HG03039 (cell line): ENCODE results near the gene SIX5.
"Not testable (repeated sequence)": the region's sequence is repeated elsewhere in the genome, so short reads cannot be mapped to it uniquely, and the experiment has no call there.

Source experiments
- ATAC-seq: cut with Tn5 transposase; IDR thresholded peaks from one replicate; pipeline ENCODE4 v1.9.1; 2021; ENCODE audit warnings: mild to moderate bottlenecking, moderate library complexity; ENCODE audit not compliant: unreplicated experiment

SIX5 gene

DNA sequence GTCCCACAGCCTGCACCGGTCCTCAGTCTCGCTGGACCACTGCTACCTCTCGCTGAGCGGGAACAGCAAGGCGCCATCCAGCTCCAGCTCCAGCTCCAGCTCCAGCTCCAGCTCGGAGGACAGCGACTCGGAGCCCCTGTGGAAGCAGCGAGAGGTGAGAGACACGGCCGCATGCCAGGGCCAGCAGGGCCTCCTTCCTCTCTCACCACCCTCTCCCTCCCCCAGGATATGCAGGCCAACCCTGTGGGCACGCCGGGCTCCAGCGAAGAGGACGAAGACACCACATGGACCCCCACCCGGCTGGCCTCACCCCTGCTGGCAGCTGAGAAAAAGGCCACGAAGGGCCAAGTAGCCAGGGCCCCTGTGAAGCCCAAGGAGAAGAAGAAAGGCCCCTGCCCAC, 7.3 kb downstream of the SIX5 start:
- no peak for ATAC-seq

DNA sequence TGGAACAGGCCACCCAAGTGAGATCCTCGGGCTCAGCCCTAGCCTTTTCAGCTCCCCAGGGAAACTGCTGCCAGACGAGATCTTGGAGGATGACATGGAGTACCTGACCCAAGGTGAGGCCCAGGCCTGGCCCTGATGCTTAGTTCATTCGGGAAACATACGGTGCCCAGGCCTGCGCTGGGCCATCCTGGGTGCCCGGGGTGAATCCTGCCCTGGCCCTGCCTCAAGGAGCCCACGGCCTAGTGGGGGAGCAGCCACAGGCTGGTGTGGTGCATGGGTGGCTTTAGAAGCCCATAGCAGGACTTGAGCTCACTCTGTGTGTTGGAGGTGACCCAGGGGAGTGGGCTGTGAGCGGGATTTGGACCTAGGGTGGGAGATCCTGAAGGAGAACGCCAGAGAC, 10.1 kb downstream of the SIX5 start:
- ATAC-seq = no peak

DNA sequence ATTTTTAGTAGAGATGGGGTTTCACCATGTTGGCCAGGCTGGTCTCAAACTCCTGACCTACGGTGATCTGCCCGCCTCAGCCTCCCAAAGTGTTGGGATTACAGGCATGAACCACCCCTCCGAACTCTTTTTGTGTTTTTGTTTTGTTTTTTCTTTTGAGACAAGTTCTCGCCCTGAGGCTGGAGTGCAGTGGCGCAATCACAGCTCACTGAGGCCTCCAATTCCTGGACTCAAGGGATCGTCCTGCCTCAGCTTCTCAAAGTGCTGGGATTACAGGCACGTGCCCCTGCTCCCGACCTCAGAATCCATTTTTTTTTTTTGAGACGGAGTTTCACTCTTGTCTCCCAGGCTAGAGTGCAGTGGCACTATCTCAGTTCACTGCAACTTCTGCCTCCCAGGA, 11.4 kb downstream of the SIX5 start:
- ATAC-seq = no peak

DNA sequence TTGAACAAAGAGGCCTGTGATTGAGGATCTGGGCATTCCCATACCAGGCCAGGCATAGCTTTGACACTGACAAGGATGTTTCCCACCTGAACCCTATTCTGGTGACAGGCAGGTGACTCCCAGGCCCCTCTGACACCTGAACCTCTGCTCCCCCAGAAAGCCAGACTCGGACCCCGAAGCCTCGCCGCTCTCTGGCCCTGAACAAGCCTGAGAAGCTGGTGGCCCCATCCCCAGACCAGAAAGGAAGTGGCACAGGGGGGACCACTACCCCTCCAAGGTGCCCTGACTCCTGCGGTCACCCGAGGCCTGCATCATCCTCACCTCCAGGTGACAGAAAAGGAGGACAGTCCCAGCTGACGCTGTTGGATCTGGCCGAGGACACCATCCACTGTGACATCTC, 14.7 kb downstream of the SIX5 start:
- ATAC-seq = no peak

DNA sequence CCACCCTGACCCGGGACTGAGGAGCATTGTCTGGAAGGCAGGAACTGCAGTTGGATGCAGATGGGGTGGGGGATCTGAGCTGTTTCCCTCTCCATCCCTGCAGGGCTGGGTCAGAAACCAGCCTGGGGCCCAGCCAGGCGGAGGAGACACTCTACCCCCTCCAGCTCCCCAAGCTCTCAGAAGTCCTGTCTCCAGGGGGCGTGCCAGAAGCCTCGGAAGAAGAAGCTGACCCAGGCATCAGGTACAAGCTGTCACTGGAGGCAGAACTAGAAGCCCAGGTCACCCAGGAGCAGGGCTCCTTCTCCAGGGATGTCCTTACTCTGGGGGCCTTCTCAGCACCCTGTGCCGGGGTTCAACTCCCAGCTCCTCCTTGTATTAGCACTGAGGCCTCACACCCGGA, 15.5 kb downstream of the SIX5 start:
- ATAC-seq = no peak

DNA sequence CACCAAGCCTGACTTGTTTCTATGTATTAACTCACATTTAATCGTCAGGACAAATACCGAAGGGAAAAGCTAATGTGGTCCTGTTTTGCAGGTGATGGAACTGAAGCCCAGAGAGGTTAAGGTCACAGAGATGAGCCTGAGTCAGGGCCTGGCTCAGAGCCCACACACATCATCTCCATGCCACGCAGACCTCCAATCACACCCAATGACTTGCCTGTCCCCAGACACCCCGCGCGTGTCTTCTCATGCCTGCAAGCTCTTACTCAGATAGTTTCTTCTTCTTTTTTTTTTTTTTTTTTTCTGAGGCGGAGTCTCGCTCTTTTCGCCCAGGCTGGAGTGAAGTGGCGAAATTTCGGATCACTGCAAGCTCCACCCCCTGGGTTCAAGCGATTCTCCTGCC, 16.4 kb downstream of the SIX5 start:
- no peak for ATAC-seq

DNA sequence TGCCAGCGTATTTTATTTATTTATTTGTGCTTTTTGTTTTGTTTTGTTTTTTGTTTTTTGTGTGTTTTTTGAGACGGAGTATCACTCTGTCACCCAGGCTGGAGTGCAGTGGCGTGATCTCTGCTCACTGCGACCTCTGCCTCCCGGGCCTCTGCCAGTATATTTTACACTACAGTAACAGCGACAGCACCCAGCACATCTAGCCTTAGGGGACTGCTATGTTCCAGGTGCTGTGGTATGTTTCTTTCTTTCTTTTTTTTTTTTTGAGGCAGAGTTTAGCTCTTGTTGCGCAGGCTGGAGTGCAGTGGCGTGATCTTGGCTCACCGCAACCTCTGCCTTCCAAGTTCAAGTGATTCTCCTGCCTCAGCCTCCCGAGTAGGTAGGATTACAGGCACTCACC, 17.6 kb downstream of the SIX5 start:
- ATAC-seq = not testable (repeated sequence)

DNA sequence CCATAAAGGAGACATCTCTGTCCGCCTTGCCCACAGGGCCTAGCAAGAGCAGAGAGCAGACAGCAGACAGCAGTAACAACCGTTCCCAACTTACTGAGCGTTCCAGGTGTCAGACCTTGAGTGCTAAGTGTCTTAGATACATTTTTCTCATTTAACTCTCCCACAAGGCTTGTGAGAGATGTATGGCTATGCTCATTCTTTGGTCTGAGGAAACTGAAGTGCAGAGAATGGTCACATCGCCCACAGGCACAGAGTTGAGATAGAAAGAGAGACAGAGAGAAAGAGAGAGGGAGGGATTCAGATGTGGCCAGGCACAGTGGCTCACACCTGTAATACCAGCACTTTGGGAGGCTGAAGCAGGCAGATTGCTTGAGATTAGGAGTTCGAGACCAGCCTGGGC, 21.5 kb downstream of the SIX5 start:
- no peak for ATAC-seq

DNA sequence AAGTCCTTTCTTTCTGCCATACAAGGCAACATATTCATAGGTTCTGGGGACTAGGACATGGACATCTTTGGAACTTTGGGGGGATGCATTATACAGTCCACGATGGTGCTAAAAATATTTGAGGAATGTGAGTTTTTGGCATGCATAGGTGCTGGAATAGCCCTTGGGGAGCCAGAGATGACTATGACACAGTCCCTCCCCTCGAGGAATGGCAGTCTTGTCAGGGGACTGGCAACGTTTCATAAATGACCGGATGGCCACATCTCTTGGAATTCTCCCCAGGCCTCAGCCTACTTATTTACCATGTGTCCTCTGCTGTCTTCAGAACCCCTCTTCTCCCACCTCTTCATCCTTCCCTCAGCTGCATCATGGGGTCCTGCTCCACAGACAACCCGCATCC, 22.2 kb downstream of the SIX5 start:
- ATAC-seq = no peak

DNA sequence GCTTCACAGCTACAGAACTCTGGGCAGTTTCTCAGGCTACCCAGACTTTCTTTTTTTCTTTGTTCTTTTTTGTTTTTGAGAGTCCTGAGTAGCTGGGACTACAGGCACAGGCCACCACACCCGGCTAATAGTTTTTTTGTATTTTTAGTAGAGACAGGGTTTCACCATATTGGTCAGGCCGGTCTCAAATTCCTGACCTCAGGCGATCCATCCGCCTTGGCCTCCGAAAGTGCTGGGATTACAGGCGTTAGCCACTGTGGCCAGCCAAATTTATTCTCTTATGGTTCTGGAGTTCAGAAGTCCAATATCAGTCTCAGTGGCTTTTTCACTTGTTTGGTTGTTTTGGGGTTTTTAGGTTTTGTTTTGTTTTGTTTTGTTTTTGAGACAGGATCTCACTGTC, 23.4 kb downstream of the SIX5 start:
- no peak for ATAC-seq

DNA sequence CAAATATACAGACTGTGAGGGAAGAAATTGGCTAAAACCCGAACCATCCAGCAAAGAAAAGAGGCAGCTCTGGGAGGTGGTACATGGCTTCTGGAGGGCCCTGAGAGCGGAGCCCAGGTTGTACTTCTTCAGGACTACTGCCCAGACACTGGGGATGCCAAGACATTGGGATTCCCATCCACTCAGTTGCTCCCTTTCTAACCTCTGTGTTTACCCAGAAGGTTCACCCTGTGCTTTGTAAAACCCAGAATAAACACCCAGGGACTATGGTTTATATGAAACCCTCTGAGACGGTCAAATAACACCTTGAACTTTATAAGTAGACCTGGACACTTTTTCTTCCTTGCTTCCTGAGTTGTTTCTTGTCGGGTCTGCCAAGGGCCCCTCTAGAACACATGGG, 26.1 kb downstream of the SIX5 start:
- ATAC-seq = no peak

DNA sequence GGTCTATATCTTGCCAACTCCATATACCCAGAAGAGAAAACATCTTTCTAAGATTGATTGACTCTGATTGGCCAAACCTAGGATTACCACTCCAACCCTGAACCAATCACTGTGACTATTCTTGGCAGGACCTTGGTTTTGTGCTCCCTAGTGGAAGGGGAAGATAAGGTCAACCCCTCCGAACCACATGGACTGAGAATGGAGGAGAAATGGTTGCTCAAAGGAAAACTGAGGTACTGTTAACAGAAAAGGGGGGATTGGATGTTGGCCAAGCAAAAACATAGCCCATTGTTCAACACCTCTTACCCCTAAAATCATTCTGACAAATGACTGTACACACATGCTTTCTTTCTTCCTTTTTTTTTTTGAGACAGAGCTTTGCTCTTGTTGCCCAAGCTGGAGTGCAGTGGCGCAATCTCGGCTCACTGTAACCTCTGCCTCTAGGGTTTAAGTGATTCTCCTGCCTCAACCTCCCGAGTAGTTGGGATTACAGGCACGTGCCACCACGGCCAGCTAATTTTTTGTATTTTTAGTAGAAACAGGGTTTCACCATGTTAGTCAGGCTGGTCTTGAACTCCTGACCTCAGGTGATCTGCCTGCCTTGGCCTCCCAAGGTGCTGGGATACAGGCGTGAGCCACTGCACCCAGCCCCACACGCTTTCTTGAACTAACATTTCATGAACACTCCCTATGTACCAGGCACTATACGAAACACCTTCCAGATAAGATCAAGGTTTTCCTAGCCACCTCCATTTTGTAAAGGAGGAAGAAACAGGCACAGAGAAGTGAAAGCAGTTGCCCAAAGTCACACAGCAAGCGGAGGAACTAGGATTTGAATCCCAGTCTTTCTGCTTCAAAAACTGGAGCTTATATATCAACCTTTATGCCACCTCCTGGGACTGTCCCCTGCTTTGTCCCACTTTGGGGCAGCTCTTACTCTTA, 29.3 kb downstream of the SIX5 start:
- no peak for ATAC-seq

DNA sequence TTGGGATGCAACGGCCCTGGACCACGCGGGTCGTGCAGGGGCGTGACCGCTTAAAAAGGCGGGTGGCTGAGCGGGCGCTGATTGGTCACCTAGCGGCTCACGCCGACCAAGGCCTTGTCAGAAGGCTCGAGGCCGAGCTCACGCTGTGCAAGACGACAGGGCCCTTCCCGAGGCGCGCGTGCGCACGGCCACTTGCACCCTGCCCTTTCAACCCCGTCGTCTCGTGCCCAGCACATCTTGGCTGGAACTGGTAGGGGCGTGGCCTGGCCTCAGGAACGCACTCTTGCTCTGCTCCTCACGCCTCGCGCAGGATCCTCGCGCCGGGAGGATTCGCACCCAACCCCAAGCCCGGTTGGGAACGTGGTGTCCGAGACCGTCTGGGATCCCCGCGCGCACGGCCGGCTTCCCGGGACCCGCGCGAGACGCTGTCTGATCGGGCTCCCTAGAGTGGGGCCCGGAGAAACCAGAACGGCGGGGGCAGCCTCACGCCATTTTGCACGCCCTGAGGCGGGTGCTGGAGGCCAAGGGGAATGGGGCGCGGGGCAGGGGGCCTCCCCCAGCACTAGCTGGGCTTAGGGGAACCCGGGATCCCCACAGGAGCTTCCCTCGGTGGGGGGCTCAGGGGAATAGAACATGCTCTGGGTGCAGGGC, 35.8 kb downstream of the SIX5 start, which contains the start of gene MEIOSIN:
Gene MEIOSIN (plus strand): TSS at position 280 of the 651 bp plus-strand sequence. CDS start 1,938 bp downstream, outside the sequence.
- ATAC-seq = no peak

DNA sequence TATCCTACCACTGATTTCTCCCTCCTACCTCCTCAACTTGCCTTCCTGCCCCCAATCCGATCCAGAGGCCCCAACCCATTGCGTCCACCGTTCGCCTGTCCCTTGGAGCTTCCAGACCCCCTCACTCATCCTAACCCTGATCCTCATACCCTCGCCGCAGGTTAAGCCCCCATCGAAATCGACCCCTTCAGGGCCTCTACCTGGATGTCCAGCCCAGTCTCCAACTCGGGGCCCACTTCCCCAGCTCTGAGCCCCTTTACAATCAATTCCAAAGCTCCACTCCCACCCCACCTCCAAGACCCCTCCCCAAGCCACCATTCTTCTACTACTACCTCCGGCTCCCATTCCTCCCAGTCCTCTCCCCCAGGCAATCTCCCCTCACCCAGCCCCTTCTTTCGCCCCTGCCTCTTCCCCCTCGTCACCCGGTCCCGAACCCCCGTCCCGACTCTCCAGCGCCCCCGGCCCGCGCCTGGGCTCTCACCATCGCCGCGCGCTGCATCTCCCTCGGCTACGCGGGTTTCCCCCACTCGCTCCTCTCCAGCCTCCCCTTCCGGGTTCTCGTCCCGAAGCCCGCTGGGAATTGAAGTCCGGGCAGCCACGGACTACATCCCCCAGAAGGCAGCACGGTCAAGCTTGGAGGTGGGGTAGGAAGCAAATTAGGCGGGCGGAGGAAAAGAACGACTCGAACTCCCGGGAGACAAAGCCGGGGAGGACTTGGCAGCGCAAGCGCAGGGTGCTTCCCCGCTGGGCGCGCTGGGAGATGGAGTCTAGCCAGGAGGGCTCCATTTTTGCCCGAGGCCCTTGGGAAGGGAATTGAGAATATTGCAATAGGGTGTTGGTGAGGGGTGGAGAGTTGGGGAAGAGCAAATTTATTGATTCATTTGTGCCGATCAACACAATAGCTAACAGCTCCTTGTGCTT, 38.4 kb downstream of the SIX5 start, which contains the start of gene FBXO46:
Gene FBXO46 (minus strand): TSS at position 529 of the 921 bp plus-strand sequence. CDS start 17,401 bp downstream, outside the sequence.
- peak; percentile 86 for ATAC-seq

DNA sequence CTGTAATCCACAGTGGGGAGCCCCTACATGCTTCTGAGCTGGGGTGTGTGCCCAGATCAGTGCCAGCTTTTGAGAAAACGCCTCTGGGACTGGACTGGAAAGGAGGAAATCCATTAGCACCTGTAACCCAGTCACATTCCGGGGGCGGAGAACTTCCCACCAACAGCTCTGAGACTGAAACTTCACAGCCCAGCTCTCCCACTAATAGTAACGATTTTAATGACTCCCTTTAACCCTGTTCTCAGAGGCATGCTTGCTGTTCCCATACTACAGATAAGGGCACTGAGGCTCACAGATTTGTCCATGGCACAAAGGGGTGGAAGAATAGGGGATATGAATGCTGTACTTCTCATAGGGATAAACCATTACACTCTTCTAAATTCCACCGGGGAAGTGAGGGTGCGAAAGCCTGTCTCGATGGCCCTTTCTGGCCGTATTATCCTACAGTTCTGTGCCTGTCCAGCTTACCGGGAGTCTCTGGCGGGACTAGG, 39.2 kb downstream of the SIX5 start:
- no peak for ATAC-seq

DNA sequence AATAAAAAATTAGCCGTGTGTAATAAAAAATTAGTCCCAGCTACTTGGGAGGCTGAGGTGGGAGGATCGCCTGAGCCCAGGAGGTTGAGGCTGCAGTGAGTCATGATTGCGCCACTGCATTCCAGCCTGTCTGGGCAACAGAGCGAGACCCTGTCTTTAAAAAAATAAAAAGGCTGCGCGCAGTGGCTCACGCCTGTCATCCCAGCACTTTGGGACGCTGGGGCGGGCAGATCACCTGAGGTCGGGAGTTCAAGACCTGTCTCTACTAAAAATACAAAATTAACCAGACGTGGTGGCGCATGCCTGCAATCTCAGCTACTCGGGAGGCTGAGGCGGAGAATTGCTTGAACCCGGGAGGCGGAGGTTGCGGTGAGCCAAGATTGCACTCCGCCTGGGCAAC, 40.4 kb downstream of the SIX5 start:
- ATAC-seq = not testable (repeated sequence)

DNA sequence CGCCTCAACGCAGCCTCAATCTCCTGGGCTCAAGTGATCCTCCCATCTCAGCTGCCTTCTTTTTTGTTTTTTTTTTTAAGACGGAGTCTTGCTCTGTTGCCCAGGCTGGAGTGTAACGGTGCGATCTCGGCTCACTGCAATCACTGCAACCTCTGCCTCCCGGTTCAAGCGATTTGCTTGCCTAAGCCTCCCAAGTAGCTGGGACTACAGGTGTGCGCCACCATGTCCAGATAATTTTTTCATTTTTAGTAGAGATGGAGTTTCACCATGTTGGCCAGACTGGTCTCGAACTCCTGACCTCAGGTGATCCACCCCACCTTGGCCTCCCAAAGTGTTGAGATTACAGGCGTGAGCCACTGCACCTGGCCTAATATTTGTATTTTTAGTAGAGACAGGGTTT, 49.0 kb downstream of the SIX5 start:
- ATAC-seq = not testable (repeated sequence)

DNA sequence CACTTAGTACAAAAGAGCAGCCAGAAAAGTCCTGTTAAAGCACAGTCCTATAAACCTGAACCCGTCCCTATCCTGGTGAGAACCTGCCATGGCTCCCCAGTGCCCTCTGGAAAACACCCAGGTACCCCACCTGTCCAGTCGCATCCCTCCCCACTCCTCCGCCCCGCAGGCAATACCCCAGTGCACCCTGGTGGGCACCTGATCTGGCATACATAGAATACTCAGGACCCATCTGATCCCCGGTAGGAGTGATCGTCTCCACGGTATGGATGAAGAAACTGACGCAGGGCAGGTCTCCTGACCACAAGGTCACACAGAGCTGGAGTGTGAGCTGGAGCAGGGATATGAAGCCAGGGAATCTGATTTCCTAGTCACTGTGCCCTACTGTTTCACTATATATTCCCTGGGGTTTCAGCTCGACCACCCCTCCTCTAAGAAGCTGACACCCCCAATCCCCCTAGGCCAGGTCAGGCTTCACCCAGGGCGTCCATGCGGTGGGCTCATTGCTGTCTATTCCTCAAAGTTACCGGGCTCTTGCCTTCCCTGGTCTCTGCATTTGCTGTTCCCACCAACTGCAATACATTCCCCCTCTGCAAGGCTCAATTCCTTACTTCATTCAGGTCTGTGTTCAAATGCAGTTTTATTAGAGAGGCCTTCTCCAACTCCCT, 50.9 kb downstream of the SIX5 start:
- no peak for ATAC-seq

DNA sequence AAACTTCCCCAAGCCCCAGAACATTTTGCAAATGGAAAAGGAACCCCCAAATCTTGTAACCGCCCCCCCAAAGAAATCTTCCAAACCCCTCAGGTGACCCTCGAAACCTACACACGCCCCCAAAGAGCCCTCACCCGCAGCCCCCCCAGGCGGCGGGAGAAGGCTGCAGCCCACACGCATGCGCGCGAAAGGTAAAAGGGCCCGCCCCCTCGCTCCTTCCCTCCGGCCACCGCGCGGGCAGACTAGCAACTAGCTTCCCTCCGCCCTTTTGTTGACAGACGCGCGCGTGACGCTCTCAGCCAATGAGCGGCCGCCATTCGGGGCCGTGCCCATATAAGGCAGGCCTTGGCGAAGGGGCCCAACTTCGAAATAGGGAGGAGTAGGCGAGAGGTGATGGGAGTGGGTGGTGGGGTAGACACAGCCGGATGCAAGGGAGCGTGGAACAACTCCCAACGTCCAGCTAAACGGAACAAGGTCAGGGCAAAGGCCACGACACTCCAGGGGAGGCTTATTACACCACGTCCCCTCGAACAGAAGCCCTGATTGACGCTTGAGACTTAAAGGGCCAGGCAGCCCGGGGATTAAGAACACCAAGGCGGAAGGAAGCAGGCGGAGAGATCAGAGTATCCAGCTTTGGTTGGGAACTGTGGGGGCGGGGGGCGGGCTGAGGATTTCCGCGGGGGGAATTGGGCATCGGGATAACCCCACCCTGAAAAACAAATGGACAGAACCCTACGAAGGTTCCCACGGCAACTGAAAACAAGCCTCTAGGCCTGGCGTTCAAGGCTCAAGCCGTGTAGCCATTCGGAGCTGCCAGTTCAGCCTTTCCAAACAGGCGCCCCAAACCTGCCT, 51.7 kb downstream of the SIX5 start:
- ATAC-seq = peak; percentile 87
